NCI-H1694 treated with DMSO at 0.1 percent for 48 hours (cell line): ENCODE measurements around the gene STRN3.
"Not testable (repeated sequence)": the region's sequence is repeated elsewhere in the genome, so short reads cannot be mapped to it uniquely, and the experiment has no call there.

Experiments
- DNase-seq: peaks from one replicate; lab custom pipeline; 2025; lab: John Stamatoyannopoulos, UW

Gene STRN3

GRCh38 chr14:31026077-31026449 lies at the start of gene STRN3:
TSS of gene STRN3 (minus strand) at chr14:31026379. CDS start at chr14:31026185, 194 bp downstream.
- no peak for DNase-seq

DNA sequence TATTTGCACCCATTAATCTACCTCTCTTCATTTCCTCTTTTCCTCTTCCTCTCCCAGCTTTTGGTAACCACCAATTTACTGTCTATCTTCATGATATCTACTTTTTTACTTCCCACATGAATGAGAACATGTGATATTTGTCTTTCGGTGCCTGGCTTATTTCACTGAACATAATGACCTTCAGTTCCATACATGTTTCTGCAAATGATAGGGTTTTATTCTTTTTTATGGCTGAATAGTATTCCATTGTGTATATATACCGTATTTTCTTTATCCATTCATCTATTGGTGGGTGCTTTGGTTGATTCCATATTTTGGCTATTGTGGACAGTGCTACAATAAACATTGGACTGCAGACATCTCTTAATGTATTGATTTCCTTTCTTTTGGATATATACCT lies 49.0 kb upstream of the STRN3 start:
- no peak for DNase-seq

- DNase-seq: no peak
Measured at GRCh38 chr14:31071151-31071550, 45.0 kb upstream of the STRN3 start.

GRCh38 chr14:31070431-31070830 lies 44.3 kb upstream of the STRN3 start:
- no peak for DNase-seq

DNA sequence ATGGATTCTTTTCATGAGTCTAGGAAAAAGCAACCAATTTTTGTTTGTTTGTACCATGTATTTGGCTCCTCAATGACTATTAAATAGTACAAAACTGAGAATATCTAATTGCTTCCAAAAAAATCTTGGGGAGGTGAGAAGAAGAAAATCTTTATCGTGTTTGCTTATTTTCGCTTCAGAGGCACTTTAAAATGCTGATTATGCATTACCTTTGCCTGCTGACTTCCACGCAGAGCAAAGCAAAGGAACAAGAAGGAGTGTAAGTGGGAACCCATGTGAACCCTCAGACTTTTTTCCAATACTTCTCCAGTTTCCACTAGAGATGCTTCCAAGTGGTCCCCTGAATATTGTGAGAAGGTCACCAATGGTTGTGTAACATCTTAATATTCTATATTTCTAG lies 43.2 kb upstream of the STRN3 start:
- no peak for DNase-seq

- DNase-seq: no peak
Measured at GRCh38 chr14:31068235-31068634, 42.1 kb upstream of the STRN3 start.

DNA sequence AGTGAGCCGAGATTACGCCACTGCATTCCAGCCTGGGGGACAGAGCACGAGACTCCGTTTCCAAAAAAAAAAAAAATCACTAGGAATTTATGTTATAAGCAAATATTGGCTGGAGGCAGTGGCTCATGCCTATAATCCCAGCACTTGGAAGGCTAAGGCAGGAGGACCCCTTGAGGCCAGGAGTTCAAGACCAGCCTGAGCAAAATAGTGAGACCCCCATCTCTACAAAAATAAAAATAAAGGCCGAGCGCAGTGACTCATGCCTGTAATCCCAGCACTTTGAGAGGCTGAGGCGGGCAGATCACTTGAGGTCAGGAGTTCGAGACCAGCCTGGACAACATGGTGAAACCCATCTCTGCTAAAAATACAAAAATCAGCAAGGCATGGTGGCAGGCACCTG lies 36.7 kb upstream of the STRN3 start:
- DNase-seq: not testable (repeated sequence)

- no peak for DNase-seq
Measured at GRCh38 chr14:31060253-31060875, 34.2 kb upstream of the STRN3 start.

DNA sequence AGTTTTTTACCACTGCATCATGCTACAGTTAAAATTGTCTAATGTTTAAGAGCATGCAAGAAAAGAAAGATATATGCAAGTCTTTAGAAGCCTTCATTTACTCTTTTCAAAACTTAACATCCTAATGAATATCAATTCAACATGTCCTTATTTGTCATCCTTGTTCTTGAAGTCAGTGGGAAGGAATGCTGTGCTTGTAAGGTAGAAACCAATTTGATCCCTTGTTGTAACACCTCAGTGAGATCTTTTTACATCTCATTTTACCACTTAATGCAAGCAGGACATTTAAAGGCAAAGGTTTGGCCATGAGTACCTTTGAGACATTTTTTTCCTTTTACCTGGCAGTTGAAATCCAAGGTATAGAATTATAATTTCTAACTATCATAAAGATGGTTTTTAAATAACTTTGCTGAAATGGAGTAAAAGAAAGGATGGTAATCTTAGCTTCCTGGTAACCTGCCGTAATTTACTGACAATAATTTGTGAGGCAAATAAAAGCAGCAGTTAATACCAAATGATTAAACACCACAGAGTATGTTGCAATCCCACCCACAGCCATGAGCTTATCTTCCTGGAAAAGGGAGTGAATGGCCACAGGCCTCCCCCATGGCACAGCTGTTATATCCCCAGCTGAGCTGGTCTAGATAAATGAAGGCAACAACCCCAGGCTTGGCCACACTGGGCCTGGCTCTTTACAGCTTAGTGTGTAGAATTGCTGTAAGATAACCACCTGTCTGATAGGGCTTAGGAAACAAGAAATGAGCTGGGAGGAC lies 33.2 kb upstream of the STRN3 start:
- no peak for DNase-seq

GRCh38 chr14:31057701-31058364 lies 31.7 kb upstream of the STRN3 start:
- DNase-seq: peak; percentile 13

DNA sequence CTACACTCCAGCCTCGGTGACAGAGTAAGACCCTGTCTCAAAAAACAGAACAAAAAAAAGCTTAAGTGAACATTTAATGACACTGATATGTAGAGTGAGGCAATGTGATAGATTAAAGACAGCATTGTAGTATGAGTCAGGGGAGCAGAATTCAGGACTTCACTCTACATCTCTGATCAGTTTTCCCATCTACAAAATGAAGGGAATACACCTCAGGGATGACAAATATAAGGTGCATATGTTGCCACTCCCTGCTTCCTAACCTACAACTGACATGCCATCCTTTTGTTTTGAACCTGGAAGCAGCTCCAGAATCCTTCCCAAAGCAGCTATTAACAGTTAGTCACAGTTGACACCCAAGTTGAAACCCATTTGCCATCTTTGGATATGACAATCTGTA lies 30.9 kb upstream of the STRN3 start:
- DNase-seq: no peak

GRCh38 chr14:31052905-31053586 lies 26.9 kb upstream of the STRN3 start:
- not testable (repeated sequence) for DNase-seq

GRCh38 chr14:31051511-31051910 lies 25.3 kb upstream of the STRN3 start:
- DNase-seq: no peak

- DNase-seq: no peak
Measured at GRCh38 chr14:31051023-31051422, 24.8 kb upstream of the STRN3 start.

- DNase-seq: no peak
Measured at GRCh38 chr14:31047503-31047902, 21.3 kb upstream of the STRN3 start.

DNA sequence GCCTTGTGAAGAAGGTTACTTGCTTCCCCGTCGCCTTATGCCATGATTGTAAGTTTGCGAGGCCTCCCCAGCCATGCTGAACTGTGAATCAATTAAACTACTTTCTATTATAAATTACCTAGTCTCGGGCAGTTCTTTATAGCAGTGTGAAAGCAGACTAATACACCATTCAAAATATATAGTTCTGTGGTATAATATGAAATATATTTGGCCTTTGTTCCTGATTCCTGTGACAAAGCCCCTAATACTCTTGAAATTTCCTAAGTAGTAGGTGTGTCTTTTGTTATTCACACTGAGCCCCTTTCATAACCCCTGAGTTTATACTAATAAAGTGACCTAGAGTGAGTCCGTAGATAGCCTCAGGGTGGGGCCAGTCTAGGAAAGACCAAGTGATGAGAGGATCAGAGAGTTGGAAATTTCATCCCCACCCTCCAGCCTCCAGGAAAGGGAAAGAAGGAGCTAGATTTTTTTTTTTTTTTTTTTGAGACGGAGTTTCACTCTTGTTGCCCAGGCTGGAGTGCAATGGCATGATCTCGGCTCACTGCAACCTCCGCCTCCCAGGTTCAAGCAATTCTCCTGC lies 19.4 kb upstream of the STRN3 start:
- no peak for DNase-seq

GRCh38 chr14:31043379-31043778 lies 17.2 kb upstream of the STRN3 start:
- no peak for DNase-seq

GRCh38 chr14:31042893-31043292 lies 16.7 kb upstream of the STRN3 start:
- DNase-seq: not testable (repeated sequence)

- DNase-seq: no peak
Measured at GRCh38 chr14:31042300-31042699, 16.1 kb upstream of the STRN3 start.

GRCh38 chr14:31038521-31039166 lies 12.5 kb upstream of the STRN3 start:
- no peak for DNase-seq

DNA sequence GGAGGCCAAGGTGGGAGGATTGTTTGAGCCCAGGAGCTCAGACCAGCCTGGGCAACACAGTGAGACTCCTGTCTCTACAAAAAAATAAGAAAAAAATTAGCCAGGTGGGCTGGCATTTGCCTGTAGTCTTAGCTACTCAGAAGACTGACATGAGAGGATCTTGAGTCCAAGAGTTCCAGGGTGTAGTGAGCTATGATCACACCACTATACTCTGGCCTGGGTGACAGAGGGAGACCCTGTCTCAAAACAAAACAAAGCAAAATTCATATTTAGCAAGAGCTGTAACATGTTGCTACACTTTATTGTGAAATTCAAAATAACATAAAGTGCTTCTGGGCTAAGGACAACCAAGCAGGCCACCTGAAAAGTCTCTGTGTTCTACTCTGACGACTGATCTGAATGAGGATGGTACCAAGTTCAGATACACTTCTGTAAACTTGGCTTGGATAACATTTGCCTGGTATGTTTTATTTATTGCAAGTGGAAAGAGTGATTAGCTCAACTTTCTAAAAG lies 11.6 kb upstream of the STRN3 start:
- DNase-seq: no peak

GRCh38 chr14:31036552-31036951 lies 10.4 kb upstream of the STRN3 start:
- DNase-seq: no peak
